SK-N-SH (cell line): Measurements from ENCODE around the gene TBX19. TPM values are rescaled to one million over a fixed set of nuclear protein-coding genes. Genes with fewer than 3 reads are reported as not detected.

Experiments
- CTCF ChIA-PET: fragments of 300-600, 350-600 bp; formaldehyde crosslinking; extraction: SDS; loops from one replicate; lab custom pipeline; 2021; lab: Yijun Ruan, JAX
- POLR2A ChIA-PET: fragments of 350-600 bp; sonication (Branson Sonifier 250); formaldehyde crosslinking; extraction: SDS; loops from one replicate; lab custom pipeline; 2020; ENCODE audit warnings: antibody characterized with exemption, inconsistent platforms; lab: Yijun Ruan, JAX
- DNase-seq: peaks from one replicate; pipeline ENCODE4 v3.0.0; 2012
- H2AFZ ChIP-seq: fragments of 200-600 bp; sonication (generic); 2 replicates; pipeline ENCODE4 v1.8.1; 2016; ENCODE audit warnings: antibody characterized with exemption, mild to moderate bottlenecking, low read depth
- H3F3A ChIP-seq: fragments of 200-600 bp; sonication (generic); replicated peaks from 2 replicates; pipeline ENCODE3; 2016; ENCODE audit warnings: antibody characterized with exemption, mild to moderate bottlenecking; ENCODE audit not compliant: insufficient read depth
- H3K27ac ChIP-seq, 2 experiments: fragments of 200-500 bp in 1 of 2; fragments of 200-600 bp in 1 of 2; sonication (Bioruptor generic) in 1 of 2; sonication (generic), shearing (Covaris generic) in 1 of 2; 2 replicates each; pipeline versions ENCODE4 v1.5.1 to v1.6.1; 2014 to 2016; ENCODE audit warnings: low read depth in 2 of 2, inconsistent platforms in 1 of 2, low read length in 1 of 2, mild to moderate bottlenecking in 1 of 2, mixed read lengths in 1 of 2
- H3K27me3 ChIP-seq: fragments of 200-600 bp; sonication (generic), shearing (Covaris generic); 2 replicates; pipeline ENCODE4 v1.6.1; 2016; ENCODE audit warnings: mixed run types; ENCODE audit not compliant: insufficient read depth
- H3K36me3 ChIP-seq, 2 experiments: fragments of 200-500 bp in 1 of 2; fragments of 200-600 bp in 1 of 2; sonication (Bioruptor generic) in 1 of 2; sonication (generic) in 1 of 2; replicated peaks in 1 of 2; 2 replicates each; pipeline versions ENCODE3 to v1.5.1; 2014 to 2016; ENCODE audit warnings: low read length in 1 of 2, mild to moderate bottlenecking in 1 of 2; ENCODE audit not compliant: insufficient read depth in 2 of 2, control insufficient read depth in 1 of 2
- H3K4me1 ChIP-seq, 2 experiments: fragments of 200-500 bp in 1 of 2; fragments of 200-600 bp in 1 of 2; sonication (Bioruptor generic) in 1 of 2; sonication (generic), shearing (Covaris generic) in 1 of 2; 2 replicates each; pipeline versions ENCODE4 v1.5.1 to v1.6.1; 2014 to 2016; ENCODE audit warnings: low read depth in 1 of 2, low read length in 1 of 2, mixed run types in 1 of 2; ENCODE audit not compliant: insufficient read depth in 2 of 2, control insufficient read depth in 1 of 2
- H3K4me2 ChIP-seq: fragments of 200-600 bp; sonication (generic), shearing (Covaris generic); 2 replicates; pipeline ENCODE4 v1.6.1; 2017; ENCODE audit warnings: mixed run types
- H3K4me3 ChIP-seq, 2 experiments: fragments of 200-500 bp in 1 of 2; fragments of 200-600 bp in 1 of 2; sonication (Bioruptor generic) in 1 of 2; sonication (generic), shearing (Covaris generic) in 1 of 2; 2 replicates each; pipeline versions ENCODE4 v1.5.1 to v1.8.1; 2014 to 2016; ENCODE audit warnings: low read depth in 2 of 2, inconsistent platforms in 1 of 2, low read length in 1 of 2, mild to moderate bottlenecking in 1 of 2, mixed read lengths in 1 of 2, moderate library complexity in 1 of 2
- H3K79me2 ChIP-seq: fragments of 200-600 bp; sonication (generic); 2 replicates; pipeline ENCODE4 v1.8.1; 2017; ENCODE audit warnings: mild to moderate bottlenecking; ENCODE audit not compliant: insufficient read depth
- H3K9ac ChIP-seq: fragments of 200-600 bp; sonication (generic); 2 replicates; pipeline ENCODE4 v1.6.1; 2017; ENCODE audit warnings: mixed run types
- H3K9me2 ChIP-seq: fragments of 200-600 bp; sonication (generic); 2 replicates; pipeline ENCODE4 v1.6.1; 2017; ENCODE audit warnings: mixed run types
- H3K9me3 ChIP-seq: fragments of 200-600 bp; sonication (generic); 2 replicates; pipeline ENCODE4 v1.6.1; 2017; ENCODE audit warnings: mixed run types, mild to moderate bottlenecking, moderate library complexity
- H4K20me1 ChIP-seq: fragments of 200-600 bp; sonication (generic); 2 replicates; pipeline ENCODE4 v1.6.1; 2017; ENCODE audit warnings: mild to moderate bottlenecking, mixed run types; ENCODE audit not compliant: insufficient read depth
- EZH2phosphoT487 ChIP-seq: fragments of 200-600 bp; sonication (generic); IDR thresholded peaks from 2 replicates; pipeline ENCODE4 v1.6.1; 2017; ENCODE audit warnings: low read depth, mixed run types, mild to moderate bottlenecking, antibody characterized with exemption, moderate library complexity, borderline replicate concordance
- FOSL2 ChIP-seq: IDR thresholded peaks from 2 replicates; pipeline ENCODE4 v1.4.0; 2012; ENCODE audit warnings: low read depth, mild to moderate bottlenecking, moderate library complexity, borderline replicate concordance
- GABPA ChIP-seq: IDR thresholded peaks from 2 replicates; pipeline ENCODE4 v1.4.0; 2012; ENCODE audit warnings: low read depth, mild to moderate bottlenecking
- GATA2 ChIP-seq: sonication (generic); formaldehyde crosslinking; IDR thresholded peaks from 2 replicates; pipeline ENCODE4 v1.5.0; 2020; ENCODE audit warnings: mild to moderate bottlenecking, missing genetic modification reagents
- RCOR1 ChIP-seq: fragments of 150-350 bp; IDR thresholded peaks from 2 replicates; pipeline ENCODE4 v1.6.1; 2017; ENCODE audit warnings: antibody characterized with exemption, low read length
- SMC3 ChIP-seq: IDR thresholded peaks from 2 replicates; pipeline ENCODE4 v1.6.1; 2012; ENCODE audit warnings: low read depth, low read length, improper control_type of control experiment
- TCF12 ChIP-seq: IDR thresholded peaks from 2 replicates; pipeline ENCODE4 v1.4.0; 2012
- USF2 ChIP-seq: fragments of 150-350 bp; IDR thresholded peaks from 2 replicates; pipeline ENCODE4 v1.6.1; 2017; ENCODE audit warnings: antibody characterized with exemption, low read length, low read depth, borderline replicate concordance
- YY1 ChIP-seq: IDR thresholded peaks from 2 replicates; pipeline ENCODE4 v1.4.0; 2012; ENCODE audit warnings: low read depth, mild to moderate bottlenecking
- WGBS: methylation state at CpG from one replicate; pipeline ENCODE4 v1.1.6; 2017; ENCODE audit warnings: low lambda C conversion rate; 5-methylcytosine and 5-hydroxymethylcytosine counted together
- polyA plus RNA-seq, 3 experiments: library from polyadenylated mRNA; depleted of rRNA; stranded (reverse); fragments of >200 nt; gene quantifications; 2 replicates each; pipeline ENCODE4 v1.2.3, GENCODE V29; 2012
- TF ChIP-seq, protein P1 (sequence below): fragments of 150-350 bp; IDR thresholded peaks from 2 replicates; pipeline ENCODE4 v1.6.1; 2016; ENCODE audit warnings: mild to moderate bottlenecking, low read depth, low read length
- TF ChIP-seq, protein P2 (sequence below): IDR thresholded peaks from 2 replicates; pipeline ENCODE4; 2012
- TF ChIP-seq, protein P3 (sequence below): IDR thresholded peaks from 2 replicates; pipeline ENCODE4 v1.4.0; 2012; ENCODE audit warnings: low read depth

TBX19 gene
- polyA plus RNA-seq, 1 of the 3 experiments (the other 2 are of a cell fraction), result 2.7 TPM

- H3F3A ChIP-seq, result no peaks in the 10 kb centered on the region
- peaks cover 0 to 7% of the 10 kb centered on the region in 2 experiments; a peak in 1 of 4 replicates for H3K4me1 ChIP-seq
- 95% methylated on average over 3 of the region's 3 CpGs for WGBS
- H3K4me3 ChIP-seq, result no peak overlapping the region
- H3K9me2 ChIP-seq, result no peaks in the 10 kb centered on the region
- no peaks in the 10 kb centered on the region for H3K79me2 ChIP-seq
- DNase-seq, result no peak
- no peaks in the 10 kb centered on the region for H4K20me1 ChIP-seq
- H3K4me2 ChIP-seq, result no peak overlapping the region
- H3K27me3 ChIP-seq, result no peaks in the 10 kb centered on the region
- CTCF ChIA-PET, result interaction anchor here (1.3 kb wide), 1 partner anchor 14 kb away, joined by 4 read pairs; no protein-coding TSS in a partner anchor
- H2AFZ ChIP-seq, result no peak overlapping the region
- H3K36me3 ChIP-seq, result no peaks in the 10 kb centered on the region
- H3K9me3 ChIP-seq, result no peaks in the 10 kb centered on the region
- no peak overlapping the region for H3K27ac ChIP-seq
- TF ChIP-seq, protein P1, sequence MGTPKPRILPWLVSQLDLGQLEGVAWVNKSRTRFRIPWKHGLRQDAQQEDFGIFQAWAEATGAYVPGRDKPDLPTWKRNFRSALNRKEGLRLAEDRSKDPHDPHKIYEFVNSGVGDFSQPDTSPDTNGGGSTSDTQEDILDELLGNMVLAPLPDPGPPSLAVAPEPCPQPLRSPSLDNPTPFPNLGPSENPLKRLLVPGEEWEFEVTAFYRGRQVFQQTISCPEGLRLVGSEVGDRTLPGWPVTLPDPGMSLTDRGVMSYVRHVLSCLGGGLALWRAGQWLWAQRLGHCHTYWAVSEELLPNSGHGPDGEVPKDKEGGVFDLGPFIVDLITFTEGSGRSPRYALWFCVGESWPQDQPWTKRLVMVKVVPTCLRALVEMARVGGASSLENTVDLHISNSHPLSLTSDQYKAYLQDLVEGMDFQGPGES, result no peak
- no peak for TF ChIP-seq GATA2
- TF ChIP-seq, protein P2, sequence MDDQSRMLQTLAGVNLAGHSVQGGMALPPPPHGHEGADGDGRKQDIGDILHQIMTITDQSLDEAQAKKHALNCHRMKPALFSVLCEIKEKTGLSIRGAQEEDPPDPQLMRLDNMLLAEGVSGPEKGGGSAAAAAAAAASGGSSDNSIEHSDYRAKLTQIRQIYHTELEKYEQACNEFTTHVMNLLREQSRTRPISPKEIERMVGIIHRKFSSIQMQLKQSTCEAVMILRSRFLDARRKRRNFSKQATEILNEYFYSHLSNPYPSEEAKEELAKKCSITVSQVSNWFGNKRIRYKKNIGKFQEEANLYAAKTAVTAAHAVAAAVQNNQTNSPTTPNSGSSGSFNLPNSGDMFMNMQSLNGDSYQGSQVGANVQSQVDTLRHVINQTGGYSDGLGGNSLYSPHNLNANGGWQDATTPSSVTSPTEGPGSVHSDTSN, result no peak
- TF ChIP-seq USF2, result no peak
- no peak for TF ChIP-seq EZH2phosphoT487
- TF ChIP-seq, protein P3, sequence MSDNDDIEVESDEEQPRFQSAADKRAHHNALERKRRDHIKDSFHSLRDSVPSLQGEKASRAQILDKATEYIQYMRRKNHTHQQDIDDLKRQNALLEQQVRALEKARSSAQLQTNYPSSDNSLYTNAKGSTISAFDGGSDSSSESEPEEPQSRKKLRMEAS, result no peak
- TF ChIP-seq SMC3, result no peak
- no peak for TF ChIP-seq YY1
- no peak for TF ChIP-seq TCF12
- POLR2A ChIA-PET, result no interaction called here
- H3K9ac ChIP-seq, result no peak overlapping the region
Measured at GRCh38 chr1:168298446-168298845, 17.8 kb downstream of the TBX19 start.

DNA sequence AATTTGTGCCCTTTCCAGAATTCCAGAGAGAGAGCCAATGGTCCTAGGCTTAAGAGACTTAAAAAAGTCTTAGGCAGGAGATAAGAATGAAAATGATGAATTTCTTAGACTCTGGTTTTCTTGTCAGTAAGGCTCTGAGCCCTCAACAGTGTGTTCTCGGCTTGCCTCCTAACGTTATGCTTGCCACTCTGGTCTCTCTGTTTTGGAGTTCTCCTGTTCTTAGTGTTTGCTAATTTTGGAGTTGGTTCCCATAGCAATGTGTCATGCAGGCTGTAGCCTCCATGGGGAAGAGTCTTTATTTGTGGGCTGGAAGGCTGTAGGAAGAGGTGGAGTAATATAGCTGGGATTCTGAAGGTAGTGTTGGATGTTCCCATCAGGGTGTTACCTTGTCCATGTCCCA, 19.9 kb downstream of the TBX19 start:
- Histone ChIP-seq H3K36me3 (no peaks in the 10 kb centered on the region), H3F3A (no peaks in the 10 kb centered on the region), H3K9ac (no peak overlapping the region), H3K79me2 (no peaks in the 10 kb centered on the region), H3K4me3 (no peak overlapping the region), H3K4me1 (peaks cover 0 to 7% of the 10 kb centered on the region in 2 experiments; a peak in 1 of 4 replicates), H4K20me1 (no peaks in the 10 kb centered on the region), H3K9me2 (no peaks in the 10 kb centered on the region), H2AFZ (no peak overlapping the region), H3K27me3 (no peaks in the 10 kb centered on the region), H3K9me3 (no peaks in the 10 kb centered on the region), H3K27ac (no peak overlapping the region), H3K4me2 (no peak overlapping the region)
- 85% methylated on average over 2 of the region's 2 CpGs for WGBS
- TF ChIP-seq FOSL2 (no peak), RCOR1 (no peak), GABPA (no peak)
- TF ChIP-seq, protein P2, result no peak
- ChIA-PET POLR2A (no interaction called here), CTCF (interaction anchor here (0.9 to 1.2 kb wide), 2 partner anchors 42 to 140 kb away, joined by 3 to 4 read pairs; no protein-coding TSS in a partner anchor)
- no peak for DNase-seq
